ENCODE results near the gene CREBRF. TPM values are rescaled to one million over a fixed set of nuclear protein-coding genes. Genes with fewer than 3 reads are reported as not detected.

The CREBRF gene
- total and polyA plus RNA-seq, 2 of the 8 experiments (the other 6 are each of a cell fraction or from before 2014, with no cell fraction given) = 1.2 to 4.7 TPM

GRCh38 chr5:173014671-173015070, 41.5 kb upstream of the CREBRF start:
- no peaks in the 10 kb centered on the region for H3K27me3 ChIP-seq (replicated peaks in 1 of 4; ENCODE audit: control insufficient read depth in 3 of 4, extremely low read depth in 1 of 4, insufficient read depth in 3 of 4, low read length in 3 of 4)
- CTCF ChIA-PET (ENCODE audit: partially characterized antibody) = interaction anchor here (1.1 to 1.5 kb wide), 3 partner anchors 126 to 307 kb away, joined by 3 to 5 read pairs (median 3); no protein-coding TSS in a partner anchor
- no peak overlapping the region for H3K9ac ChIP-seq (replicated peaks in 1 of 4; ENCODE audit: extremely low read depth in 1 of 4, low read depth in 3 of 4, low read length in 3 of 4)
- no peak overlapping the region for H2BK12ac ChIP-seq (ENCODE audit: low read depth, low read length)
- H2BK5ac ChIP-seq (ENCODE audit: low read depth, low read length) = no peak overlapping the region
- peaks cover 3% of the 10 kb centered on the region; the same call in 1 of the 2 replicates for H3K79me1 ChIP-seq (ENCODE audit: low read depth, low read length)
- H3K9me3 ChIP-seq (ENCODE audit: insufficient read depth in 2 of 2, low read depth in 1 of 2, low read length in 1 of 2) = no peaks in the 10 kb centered on the region
- H3K18ac ChIP-seq (ENCODE audit: extremely low read depth, low read length) = no peak overlapping the region
- no peak overlapping the region for H3K4ac ChIP-seq (replicated peaks; ENCODE audit: insufficient read length, low read depth, low read length)
- H4K8ac ChIP-seq (ENCODE audit: extremely low read depth, insufficient read depth, low read length) = no peak overlapping the region
- H2BK120ac ChIP-seq (replicated peaks; ENCODE audit: low read depth, low read length) = no peak overlapping the region
- H3K79me2 ChIP-seq (ENCODE audit: control insufficient read depth in 1 of 2, insufficient read depth in 2 of 2, low read length in 2 of 2) = peaks cover 3 to 55% of the 10 kb centered on the region in 2 experiments; a peak in 2 of 4 replicates
- H3K4me3 ChIP-seq (ENCODE audit: extremely low read depth in 1 of 4, insufficient read depth in 2 of 4, low read depth in 3 of 4, low read length in 4 of 4) = no peak overlapping the region
- H2BK20ac ChIP-seq (ENCODE audit: low read length) = no peak overlapping the region
- peaks cover 0 to 6% of the 10 kb centered on the region in 2 experiments for H4K20me1 ChIP-seq (replicated peaks in 1 of 2; ENCODE audit: control insufficient read depth in 1 of 2, insufficient read depth in 2 of 2, low read length in 2 of 2)
- H2AFZ ChIP-seq (ENCODE audit: low read length) = no peak overlapping the region
- FAIRE-seq = no peak
- DNase-seq (ENCODE audit: low read depth in 1 of 2, low spot score in 2 of 2) = no peak
- H3K27ac ChIP-seq (ENCODE audit: low read depth, low read length) = no peak overlapping the region
- no peak overlapping the region for H2BK15ac ChIP-seq (ENCODE audit: low read length)
- H3K36me3 ChIP-seq (ENCODE audit: control insufficient read depth in 2 of 4, insufficient read depth in 4 of 4, low read length in 3 of 4) = no peaks in the 10 kb centered on the region
- peaks cover 0 to 6% (median 1%) of the 10 kb centered on the region in 4 experiments; a peak in 2 of 7 replicates for H3K4me1 ChIP-seq (replicated peaks in 1 of 4; ENCODE audit: control insufficient read depth in 3 of 4, insufficient read depth in 4 of 4, low read length in 3 of 4)
- 95% methylated on average over 4 of the region's 4 CpGs; no CpG with 5 or more reads in 1 of the 2 experiments for WGBS, 2 experiments (ENCODE audit: extremely low coverage in 1 of 2, insufficient coverage in 1 of 2, insufficient read length in 1 of 2, insufficient replicate concordance in 2 of 2, low coverage in 1 of 2, low lambda C conversion rate in 2 of 2, missing lambda C conversion rate in 1 of 2)
- no peak overlapping the region for H4K91ac ChIP-seq (replicated peaks; ENCODE audit: insufficient read length, low read length)
- POLR2A ChIA-PET (ENCODE audit: partially characterized antibody) = no interaction called here
- H4K5ac ChIP-seq (ENCODE audit: insufficient read length, low read depth, low read length) = no peak overlapping the region
- H3K23me2 ChIP-seq (ENCODE audit: low read depth, low read length) = no peaks in the 10 kb centered on the region
- H3K56ac ChIP-seq (replicated peaks; ENCODE audit: insufficient read length, low read depth, low read length) = no peak overlapping the region
- H2AK5ac ChIP-seq (ENCODE audit: low read depth, low read length) = no peak overlapping the region
- no peak overlapping the region for H3K4me2 ChIP-seq (ENCODE audit: insufficient read depth in 1 of 2, low read depth in 2 of 2, low read length in 2 of 2)
- H3K14ac ChIP-seq (ENCODE audit: insufficient read length) = no peak overlapping the region
- H3K23ac ChIP-seq (ENCODE audit: insufficient read length) = no peak overlapping the region
- TF ChIP-seq YY1 (IDR thresholded peaks at IDR 0.05; ENCODE audit: low read depth, low read length) (no peak), MAX (IDR thresholded peaks at IDR 0.05) (no peak), POLR2A (IDR thresholded peaks at IDR 0.05; ENCODE audit: control extremely low read depth in 1 of 2, low read depth in 2 of 2, low read length in 2 of 2) (no peak), SP1 (IDR thresholded peaks at IDR 0.05; ENCODE audit: low read depth, low read length) (no peak), EGR1 (IDR thresholded peaks at IDR 0.05; ENCODE audit: borderline replicate concordance, low read depth, low read length) (no peak), SP4 (IDR thresholded peaks at IDR 0.05; ENCODE audit: low read length) (no peak), BCL11A (IDR thresholded peaks at IDR 0.05; ENCODE audit: low read depth in 2 of 2, low read length in 2 of 2) (no peak), KDM1A (IDR thresholded peaks at IDR 0.05; ENCODE audit: borderline replicate concordance, low read length) (no peak), CTBP2 (IDR thresholded peaks at IDR 0.05; ENCODE audit: borderline replicate concordance, insufficient read depth, insufficient read length, low read length) (no peak), KDM5A (IDR thresholded peaks at IDR 0.05; ENCODE audit: low read length) (no peak), TEAD4 (IDR thresholded peaks at IDR 0.05; ENCODE audit: low read depth, low read length) (no peak), CEBPB (IDR thresholded peaks at IDR 0.05; ENCODE audit: low read depth, low read length) (no peak), EZH2 (IDR thresholded peaks at IDR 0.05; ENCODE audit: low read depth, low read length, severe bottlenecking) (no peak), RXRA (IDR thresholded peaks at IDR 0.05; ENCODE audit: insufficient read depth, low read depth, low read length) (no peak), PHF8 (conservative IDR thresholded peaks at IDR 0.05; ENCODE audit: low read depth, low read length) (no peak)

Data from H1 (cell line).